Hepatocyte (in vitro differentiated cells): ENCODE measurements around the gene FUT7.

Source experiments
- EZH2 ChIP-seq: fragments of 200-600 bp; sonication (generic); IDR thresholded peaks from 2 replicates; pipeline ENCODE4 v1.6.1; 2016; ENCODE audit warnings: antibody characterized with exemption, mild to moderate bottlenecking, borderline replicate concordance
- EZH2phosphoT487 ChIP-seq: fragments of 200-600 bp; sonication (generic); IDR thresholded peaks from one replicate; pipeline ENCODE4 v1.6.1; 2018; ENCODE audit warnings: antibody characterized with exemption, mild to moderate bottlenecking, low read depth, moderate library complexity; ENCODE audit not compliant: unreplicated experiment, severe bottlenecking
- TF ChIP-seq, protein P1 (sequence below): fragments of 200-600 bp; sonication (generic); IDR thresholded peaks from 2 replicates; pipeline ENCODE4 v1.5.1; 2016; ENCODE audit warnings: antibody characterized with exemption, mild to moderate bottlenecking; ENCODE audit not compliant: poor library complexity

DNA sequence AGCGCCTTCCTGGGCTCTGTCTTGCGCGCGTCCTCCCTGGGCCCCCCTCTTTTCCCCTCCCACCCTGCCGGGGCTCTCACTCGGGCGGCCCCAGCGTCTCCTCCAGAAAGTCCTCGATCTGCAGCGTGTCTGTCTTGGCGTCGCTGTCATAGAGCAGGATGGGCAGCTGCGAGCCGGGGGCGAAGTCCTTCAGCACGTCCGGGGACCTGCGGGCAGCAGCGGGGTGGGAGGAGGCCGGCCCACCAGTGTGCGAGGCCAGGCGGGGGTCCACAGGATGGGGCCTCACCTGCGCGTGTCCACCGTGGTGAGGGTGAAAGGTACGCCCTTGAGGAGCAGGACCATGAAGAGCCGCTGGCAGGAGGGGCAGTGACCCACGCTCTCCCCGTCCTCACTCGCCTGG, 36.5 kb downstream of the FUT7 start:
- TF ChIP-seq, protein P1, sequence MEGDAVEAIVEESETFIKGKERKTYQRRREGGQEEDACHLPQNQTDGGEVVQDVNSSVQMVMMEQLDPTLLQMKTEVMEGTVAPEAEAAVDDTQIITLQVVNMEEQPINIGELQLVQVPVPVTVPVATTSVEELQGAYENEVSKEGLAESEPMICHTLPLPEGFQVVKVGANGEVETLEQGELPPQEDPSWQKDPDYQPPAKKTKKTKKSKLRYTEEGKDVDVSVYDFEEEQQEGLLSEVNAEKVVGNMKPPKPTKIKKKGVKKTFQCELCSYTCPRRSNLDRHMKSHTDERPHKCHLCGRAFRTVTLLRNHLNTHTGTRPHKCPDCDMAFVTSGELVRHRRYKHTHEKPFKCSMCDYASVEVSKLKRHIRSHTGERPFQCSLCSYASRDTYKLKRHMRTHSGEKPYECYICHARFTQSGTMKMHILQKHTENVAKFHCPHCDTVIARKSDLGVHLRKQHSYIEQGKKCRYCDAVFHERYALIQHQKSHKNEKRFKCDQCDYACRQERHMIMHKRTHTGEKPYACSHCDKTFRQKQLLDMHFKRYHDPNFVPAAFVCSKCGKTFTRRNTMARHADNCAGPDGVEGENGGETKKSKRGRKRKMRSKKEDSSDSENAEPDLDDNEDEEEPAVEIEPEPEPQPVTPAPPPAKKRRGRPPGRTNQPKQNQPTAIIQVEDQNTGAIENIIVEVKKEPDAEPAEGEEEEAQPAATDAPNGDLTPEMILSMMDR: no peak
- TF ChIP-seq EZH2 (no peak), EZH2phosphoT487 (no peak)
